ENCODE data around the gene EPO.
A peak's percentile ranks its signal among the peaks of the same experiment; 100 is the strongest.

Gene EPO

DNA sequence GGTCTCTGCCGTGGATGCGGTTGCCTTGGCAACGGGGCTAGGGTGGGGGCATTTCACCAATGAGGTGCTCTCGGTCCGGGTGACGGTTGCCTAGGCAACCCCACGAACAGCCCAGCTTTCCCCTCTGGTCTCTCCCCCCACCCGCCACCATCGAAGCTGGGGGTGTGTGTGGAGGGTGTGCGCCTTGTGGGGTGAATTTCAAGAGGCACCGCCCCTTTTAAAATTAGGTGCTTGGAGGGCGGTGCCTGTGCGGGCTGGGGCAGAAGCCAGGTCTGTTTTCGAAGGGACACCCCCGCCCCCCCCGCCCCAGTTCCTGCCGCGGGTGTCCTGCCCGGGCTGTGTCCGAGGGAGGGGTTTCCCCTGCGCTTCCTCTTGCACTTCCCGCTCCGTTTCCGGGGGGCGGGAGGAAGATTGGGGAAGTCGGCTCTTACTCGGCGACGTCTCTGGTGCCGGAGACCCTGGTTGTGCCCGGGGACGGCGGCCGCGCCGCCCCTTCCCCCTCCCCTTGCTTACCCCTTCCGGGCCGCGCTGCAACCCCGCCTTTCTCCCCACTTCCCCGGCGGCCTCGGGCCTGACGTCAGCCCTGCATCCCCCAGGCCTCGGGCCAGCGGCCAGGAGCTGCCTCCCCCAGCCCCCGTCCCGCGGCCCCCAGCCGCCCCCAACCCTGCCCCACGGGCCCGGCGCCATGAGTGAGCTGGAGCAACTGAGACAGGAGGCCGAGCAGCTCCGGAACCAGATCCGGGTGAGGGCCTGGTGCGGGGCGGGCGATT, 44.5 kb upstream of the EPO start:
- peak; percentile 89 for DNase-seq (ENCODE audit: low spot score)
- TF ChIP-seq, protein P1, sequence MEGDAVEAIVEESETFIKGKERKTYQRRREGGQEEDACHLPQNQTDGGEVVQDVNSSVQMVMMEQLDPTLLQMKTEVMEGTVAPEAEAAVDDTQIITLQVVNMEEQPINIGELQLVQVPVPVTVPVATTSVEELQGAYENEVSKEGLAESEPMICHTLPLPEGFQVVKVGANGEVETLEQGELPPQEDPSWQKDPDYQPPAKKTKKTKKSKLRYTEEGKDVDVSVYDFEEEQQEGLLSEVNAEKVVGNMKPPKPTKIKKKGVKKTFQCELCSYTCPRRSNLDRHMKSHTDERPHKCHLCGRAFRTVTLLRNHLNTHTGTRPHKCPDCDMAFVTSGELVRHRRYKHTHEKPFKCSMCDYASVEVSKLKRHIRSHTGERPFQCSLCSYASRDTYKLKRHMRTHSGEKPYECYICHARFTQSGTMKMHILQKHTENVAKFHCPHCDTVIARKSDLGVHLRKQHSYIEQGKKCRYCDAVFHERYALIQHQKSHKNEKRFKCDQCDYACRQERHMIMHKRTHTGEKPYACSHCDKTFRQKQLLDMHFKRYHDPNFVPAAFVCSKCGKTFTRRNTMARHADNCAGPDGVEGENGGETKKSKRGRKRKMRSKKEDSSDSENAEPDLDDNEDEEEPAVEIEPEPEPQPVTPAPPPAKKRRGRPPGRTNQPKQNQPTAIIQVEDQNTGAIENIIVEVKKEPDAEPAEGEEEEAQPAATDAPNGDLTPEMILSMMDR (IDR thresholded peaks at IDR 0.05): no peak
- H3K27ac ChIP-seq: peak overlapping the region; percentile 98 to 99
- H3K4me3 ChIP-seq: peak overlapping the region; percentile 96

DNA sequence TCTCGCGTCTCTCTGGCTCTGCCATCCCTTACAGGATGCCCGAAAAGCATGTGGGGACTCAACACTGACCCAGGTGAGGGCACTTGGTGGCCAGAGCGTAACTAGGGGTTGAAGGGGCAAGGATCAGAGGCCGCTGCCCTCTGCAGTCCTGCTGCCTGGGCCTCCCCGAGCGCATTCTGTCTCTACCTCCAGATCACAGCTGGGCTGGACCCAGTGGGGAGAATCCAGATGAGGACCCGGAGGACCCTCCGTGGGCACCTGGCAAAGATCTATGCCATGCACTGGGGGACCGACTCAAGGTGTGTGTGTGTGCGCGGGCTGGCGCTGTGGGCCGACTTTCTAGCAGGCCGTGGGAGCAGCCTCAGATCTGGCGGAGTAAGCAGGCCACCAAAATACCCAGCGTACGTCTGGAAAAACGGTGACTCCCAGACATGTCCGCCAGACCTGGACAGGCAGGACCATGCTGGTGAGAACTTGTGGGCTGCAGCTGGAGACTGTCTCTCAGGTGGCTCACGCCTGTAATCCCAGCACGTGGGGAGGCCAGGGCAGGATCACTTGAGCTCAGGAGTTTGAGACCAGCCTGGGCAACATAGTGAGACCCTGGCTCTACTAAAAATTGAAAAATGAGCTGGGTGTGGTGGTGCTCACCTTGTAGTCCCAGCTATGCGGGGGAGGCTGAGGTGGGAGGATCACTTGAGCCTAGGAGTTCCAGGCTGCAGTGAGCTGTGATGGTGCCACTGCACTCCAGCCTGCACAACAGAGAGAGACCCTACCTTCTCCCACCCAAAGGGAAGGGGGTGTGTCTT, 43.6 kb upstream of the EPO start:
- Histone ChIP-seq H3K27ac (peak overlapping the region; percentile 98 to 99), H3K4me3 (peak overlapping the region; percentile 96)
- TF ChIP-seq, protein P1 (IDR thresholded peaks at IDR 0.05): no peak
- no peak for DNase-seq (ENCODE audit: low spot score)

GRCh38 chr7:100677308-100678267, 42.7 kb upstream of the EPO start:
- no peak for DNase-seq (ENCODE audit: low spot score)
- H3K27ac ChIP-seq: peak overlapping the region in 1 of 2 donors; percentile 99

DNA sequence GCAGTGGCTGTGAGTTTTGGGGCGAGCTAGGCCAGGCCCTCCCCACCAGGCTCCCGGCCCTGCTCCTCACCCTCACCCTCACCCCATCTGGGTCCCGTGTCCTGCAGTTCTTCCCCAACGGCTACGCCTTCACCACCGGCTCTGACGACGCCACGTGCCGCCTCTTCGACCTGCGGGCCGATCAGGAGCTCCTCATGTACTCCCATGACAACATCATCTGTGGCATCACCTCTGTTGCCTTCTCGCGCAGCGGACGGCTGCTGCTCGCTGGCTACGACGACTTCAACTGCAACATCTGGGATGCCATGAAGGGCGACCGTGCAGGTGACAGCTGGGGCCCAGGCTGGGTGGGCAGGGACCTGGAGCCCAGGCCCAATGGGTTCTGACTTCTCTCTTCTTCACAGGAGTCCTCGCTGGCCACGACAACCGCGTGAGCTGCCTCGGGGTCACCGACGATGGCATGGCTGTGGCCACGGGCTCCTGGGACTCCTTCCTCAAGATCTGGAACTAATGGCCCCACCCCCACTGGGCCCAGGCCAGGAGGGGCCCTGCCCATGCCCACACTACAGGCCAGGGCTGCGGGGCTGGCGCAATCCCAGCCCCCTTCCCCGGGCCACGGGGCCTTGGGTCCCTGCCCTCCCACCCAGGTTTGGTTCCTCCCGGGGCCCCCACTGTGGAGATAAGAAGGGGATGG, 41.8 kb upstream of the EPO start:
- DNase-seq (ENCODE audit: low spot score): no peak
- TF ChIP-seq, protein P1 (IDR thresholded peaks at IDR 0.05): no peak
- H3K27ac ChIP-seq: peak overlapping the region in 1 of 2 donors; percentile 58
- H3K4me3 ChIP-seq: no peak overlapping the region

More at GRCh38 chr7:100677308-100678267, 42.7 kb upstream of the EPO start:
- TF ChIP-seq, protein P1 (IDR thresholded peaks at IDR 0.05): no peak
- no peak overlapping the region for H3K4me3 ChIP-seq

- DNase-seq (ENCODE audit: low spot score): no peak
- TF ChIP-seq, protein P1 (IDR thresholded peaks at IDR 0.05): no peak
- no peak overlapping the region for H3K4me3 ChIP-seq
- H3K27ac ChIP-seq: peak overlapping the region; percentile 17 to 58
Measured at GRCh38 chr7:100679129-100679926, 40.9 kb upstream of the EPO start.
